OCI-LY3 (cell line): ENCODE measurements around the gene ARL3.

ENCODE experiments used
- EZH2phosphoT487 ChIP-seq: fragments of 200-600 bp; shearing (Covaris generic); IDR thresholded peaks from 2 replicates; pipeline ENCODE4 v1.6.1; 2018; ENCODE audit warnings: antibody characterized with exemption, mixed run types, low read depth
- TF ChIP-seq, protein P1 (sequence below): fragments of 200-600, 300-600 bp; sonication (generic); IDR thresholded peaks from 2 replicates; pipeline ENCODE4 v1.5.1; 2014; ENCODE audit warnings: antibody characterized with exemption, low read length, low read depth

DNA sequence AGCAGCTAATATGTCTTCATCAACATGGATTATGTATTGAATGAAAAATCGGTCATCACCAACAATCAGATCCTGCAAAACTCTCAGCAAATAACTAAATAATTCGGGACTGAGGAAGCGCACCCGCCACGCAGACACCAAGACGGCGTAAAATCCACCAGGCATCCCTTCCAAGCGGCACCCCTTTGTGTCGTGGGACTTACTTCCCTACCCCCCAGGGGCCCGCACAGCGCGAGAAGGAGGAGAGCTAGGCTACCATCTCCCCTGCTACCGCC lies 721 bp downstream of the ARL3 start:
- no peak for TF ChIP-seq EZH2phosphoT487
- TF ChIP-seq, protein P1, sequence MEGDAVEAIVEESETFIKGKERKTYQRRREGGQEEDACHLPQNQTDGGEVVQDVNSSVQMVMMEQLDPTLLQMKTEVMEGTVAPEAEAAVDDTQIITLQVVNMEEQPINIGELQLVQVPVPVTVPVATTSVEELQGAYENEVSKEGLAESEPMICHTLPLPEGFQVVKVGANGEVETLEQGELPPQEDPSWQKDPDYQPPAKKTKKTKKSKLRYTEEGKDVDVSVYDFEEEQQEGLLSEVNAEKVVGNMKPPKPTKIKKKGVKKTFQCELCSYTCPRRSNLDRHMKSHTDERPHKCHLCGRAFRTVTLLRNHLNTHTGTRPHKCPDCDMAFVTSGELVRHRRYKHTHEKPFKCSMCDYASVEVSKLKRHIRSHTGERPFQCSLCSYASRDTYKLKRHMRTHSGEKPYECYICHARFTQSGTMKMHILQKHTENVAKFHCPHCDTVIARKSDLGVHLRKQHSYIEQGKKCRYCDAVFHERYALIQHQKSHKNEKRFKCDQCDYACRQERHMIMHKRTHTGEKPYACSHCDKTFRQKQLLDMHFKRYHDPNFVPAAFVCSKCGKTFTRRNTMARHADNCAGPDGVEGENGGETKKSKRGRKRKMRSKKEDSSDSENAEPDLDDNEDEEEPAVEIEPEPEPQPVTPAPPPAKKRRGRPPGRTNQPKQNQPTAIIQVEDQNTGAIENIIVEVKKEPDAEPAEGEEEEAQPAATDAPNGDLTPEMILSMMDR = no peak
